Endothelial cell of umbilical vein (primary cell): ENCODE data around the gene COL4A2.

Experiments used
- CTCF ChIP-seq, 2 donors: IDR thresholded peaks; 1 replicate in 1 of 2; 2 replicates in 1 of 2; pipeline ENCODE4 v1.5.1; 2011; ENCODE audit warnings: low read length in 2 of 2, mild to moderate bottlenecking in 2 of 2, moderate library complexity in 2 of 2, control low read depth in 1 of 2, inconsistent platforms in 1 of 2, low read depth in 1 of 2; ENCODE audit not compliant: insufficient read depth in 1 of 2; ENCODE audit errors: extremely low read depth in 1 of 2
- POLR2AphosphoS5 ChIP-seq: IDR thresholded peaks from 2 replicates; pipeline ENCODE4 v1.6.1; 2012; ENCODE audit warnings: low read depth, mild to moderate bottlenecking, control low read depth, low read length, moderate library complexity; ENCODE audit not compliant: insufficient read depth

- TF ChIP-seq CTCF (IDR thresholded peaks at IDR 0.05; ENCODE audit: extremely low read depth in 1 of 2, insufficient read depth in 1 of 2, low read depth in 1 of 2, low read length in 2 of 2) (no peak), POLR2AphosphoS5 (no peak)
Measured at GRCh38 chr13:110506859-110507566, 199.9 kb downstream of the COL4A2 start.
